Stimulated activated CD4-positive, alpha-beta T cell treated with anti-CD3 and anti-CD28 coated beads, Interleukin-12 subunit alpha, Interleukin-12 subunit beta, amount 100 ng/mL, for 4 hours (primary cell): ENCODE results near the gene FZD4.

ENCODE experiments used
- DNase-seq: peaks from one replicate; pipeline ENCODE4 v3.0.0-alpha.2; 2020

The FZD4 gene

GRCh38 chr11:86904001-86904400 lies 51.2 kb downstream of the FZD4 start:
- no peak for DNase-seq

- DNase-seq = no peak
Measured at GRCh38 chr11:86902345-86902744, 52.9 kb downstream of the FZD4 start.

- DNase-seq = no peak
Measured at GRCh38 chr11:86901599-86901998, 53.6 kb downstream of the FZD4 start.

- DNase-seq = no peak
Measured at GRCh38 chr11:86900162-86900561, 55.0 kb downstream of the FZD4 start.

GRCh38 chr11:86898689-86899088 lies 56.5 kb downstream of the FZD4 start:
- no peak for DNase-seq

- no peak for DNase-seq
Measured at GRCh38 chr11:86896441-86896841, 58.8 kb downstream of the FZD4 start.
